H1 (cell line): ENCODE data around the gene THEM5.

Source experiments
- EZH2 ChIP-seq: fragments of 200-600 bp; sonication (generic); IDR thresholded peaks from 2 replicates; pipeline ENCODE4 v1.7.1; 2012; ENCODE audit warnings: low read depth, mild to moderate bottlenecking, moderate library complexity, low read length, inconsistent platforms; ENCODE audit not compliant: severe bottlenecking
- JUND ChIP-seq: IDR thresholded peaks from 2 replicates; pipeline ENCODE4 v1.6.1; 2011; ENCODE audit warnings: mild to moderate bottlenecking, improper control_type of control experiment, low read length
- POLR2A ChIP-seq, 2 experiments: IDR thresholded peaks; 1 replicate in 1 of 2; 2 replicates in 1 of 2; pipeline ENCODE4 v1.6.1; 2011; ENCODE audit warnings: low read depth in 2 of 2, low read length in 2 of 2, mild to moderate bottlenecking in 2 of 2; ENCODE audit errors: control extremely low read depth in 1 of 2
- RFX5 ChIP-seq: IDR thresholded peaks from 2 replicates; pipeline ENCODE4 v1.6.1; 2011; ENCODE audit warnings: low read depth, low read length, improper control_type of control experiment, borderline replicate concordance
- TF ChIP-seq, protein P1 (sequence below), 3 experiments: IDR thresholded peaks; 1 replicate in 2 of 3; 2 replicates in 1 of 3; pipeline versions ENCODE4 v1.5.1 to v1.6.1; 2011; ENCODE audit warnings: low read length in 3 of 3, mild to moderate bottlenecking in 3 of 3, inconsistent platforms in 2 of 3, low read depth in 1 of 3, moderate library complexity in 1 of 3; ENCODE audit not compliant: insufficient read depth in 1 of 3; ENCODE audit errors: control extremely low read depth in 1 of 3
- TF ChIP-seq, protein P2 (sequence below): fragments of 300-600 bp; sonication (generic); IDR thresholded peaks from 2 replicates; pipeline ENCODE4 v1.7.1; 2012; ENCODE audit warnings: low read length, moderate library complexity, mild to moderate bottlenecking, inconsistent platforms; ENCODE audit not compliant: insufficient replicate concordance

DNA sequence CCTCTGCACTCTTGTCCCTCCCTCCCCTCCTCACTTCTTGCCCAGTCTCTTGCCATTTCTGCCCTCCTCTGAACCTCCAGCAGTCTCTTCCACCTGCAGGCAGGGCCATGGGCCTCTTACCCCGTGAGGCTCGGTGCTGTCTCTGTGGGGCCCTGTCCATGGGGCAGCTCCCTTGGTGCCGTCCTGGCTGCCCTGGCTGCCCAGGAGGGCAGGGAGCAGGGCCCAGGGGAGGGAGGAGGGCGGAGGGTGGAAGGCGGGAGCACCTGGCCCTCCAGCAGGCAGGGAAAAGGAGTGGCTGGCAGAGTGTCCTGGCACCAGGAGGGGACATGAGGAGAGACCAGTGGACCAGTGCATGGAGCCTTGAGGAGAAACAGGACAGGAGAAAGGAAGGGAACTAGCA, 21.9 kb downstream of the THEM5 start, which contains the start of gene RORC:
- no peak for TF ChIP-seq POLR2A (IDR thresholded peaks at IDR 0.05; ENCODE audit: control extremely low read depth in 1 of 2, low read depth in 2 of 2, low read length in 2 of 2)
- TF ChIP-seq, protein P1, sequence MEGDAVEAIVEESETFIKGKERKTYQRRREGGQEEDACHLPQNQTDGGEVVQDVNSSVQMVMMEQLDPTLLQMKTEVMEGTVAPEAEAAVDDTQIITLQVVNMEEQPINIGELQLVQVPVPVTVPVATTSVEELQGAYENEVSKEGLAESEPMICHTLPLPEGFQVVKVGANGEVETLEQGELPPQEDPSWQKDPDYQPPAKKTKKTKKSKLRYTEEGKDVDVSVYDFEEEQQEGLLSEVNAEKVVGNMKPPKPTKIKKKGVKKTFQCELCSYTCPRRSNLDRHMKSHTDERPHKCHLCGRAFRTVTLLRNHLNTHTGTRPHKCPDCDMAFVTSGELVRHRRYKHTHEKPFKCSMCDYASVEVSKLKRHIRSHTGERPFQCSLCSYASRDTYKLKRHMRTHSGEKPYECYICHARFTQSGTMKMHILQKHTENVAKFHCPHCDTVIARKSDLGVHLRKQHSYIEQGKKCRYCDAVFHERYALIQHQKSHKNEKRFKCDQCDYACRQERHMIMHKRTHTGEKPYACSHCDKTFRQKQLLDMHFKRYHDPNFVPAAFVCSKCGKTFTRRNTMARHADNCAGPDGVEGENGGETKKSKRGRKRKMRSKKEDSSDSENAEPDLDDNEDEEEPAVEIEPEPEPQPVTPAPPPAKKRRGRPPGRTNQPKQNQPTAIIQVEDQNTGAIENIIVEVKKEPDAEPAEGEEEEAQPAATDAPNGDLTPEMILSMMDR (IDR thresholded peaks at IDR 0.05; ENCODE audit: control extremely low read depth in 1 of 3, insufficient read depth in 1 of 3, low read depth in 1 of 3, low read length in 3 of 3) = no peak
- TF ChIP-seq, protein P2, sequence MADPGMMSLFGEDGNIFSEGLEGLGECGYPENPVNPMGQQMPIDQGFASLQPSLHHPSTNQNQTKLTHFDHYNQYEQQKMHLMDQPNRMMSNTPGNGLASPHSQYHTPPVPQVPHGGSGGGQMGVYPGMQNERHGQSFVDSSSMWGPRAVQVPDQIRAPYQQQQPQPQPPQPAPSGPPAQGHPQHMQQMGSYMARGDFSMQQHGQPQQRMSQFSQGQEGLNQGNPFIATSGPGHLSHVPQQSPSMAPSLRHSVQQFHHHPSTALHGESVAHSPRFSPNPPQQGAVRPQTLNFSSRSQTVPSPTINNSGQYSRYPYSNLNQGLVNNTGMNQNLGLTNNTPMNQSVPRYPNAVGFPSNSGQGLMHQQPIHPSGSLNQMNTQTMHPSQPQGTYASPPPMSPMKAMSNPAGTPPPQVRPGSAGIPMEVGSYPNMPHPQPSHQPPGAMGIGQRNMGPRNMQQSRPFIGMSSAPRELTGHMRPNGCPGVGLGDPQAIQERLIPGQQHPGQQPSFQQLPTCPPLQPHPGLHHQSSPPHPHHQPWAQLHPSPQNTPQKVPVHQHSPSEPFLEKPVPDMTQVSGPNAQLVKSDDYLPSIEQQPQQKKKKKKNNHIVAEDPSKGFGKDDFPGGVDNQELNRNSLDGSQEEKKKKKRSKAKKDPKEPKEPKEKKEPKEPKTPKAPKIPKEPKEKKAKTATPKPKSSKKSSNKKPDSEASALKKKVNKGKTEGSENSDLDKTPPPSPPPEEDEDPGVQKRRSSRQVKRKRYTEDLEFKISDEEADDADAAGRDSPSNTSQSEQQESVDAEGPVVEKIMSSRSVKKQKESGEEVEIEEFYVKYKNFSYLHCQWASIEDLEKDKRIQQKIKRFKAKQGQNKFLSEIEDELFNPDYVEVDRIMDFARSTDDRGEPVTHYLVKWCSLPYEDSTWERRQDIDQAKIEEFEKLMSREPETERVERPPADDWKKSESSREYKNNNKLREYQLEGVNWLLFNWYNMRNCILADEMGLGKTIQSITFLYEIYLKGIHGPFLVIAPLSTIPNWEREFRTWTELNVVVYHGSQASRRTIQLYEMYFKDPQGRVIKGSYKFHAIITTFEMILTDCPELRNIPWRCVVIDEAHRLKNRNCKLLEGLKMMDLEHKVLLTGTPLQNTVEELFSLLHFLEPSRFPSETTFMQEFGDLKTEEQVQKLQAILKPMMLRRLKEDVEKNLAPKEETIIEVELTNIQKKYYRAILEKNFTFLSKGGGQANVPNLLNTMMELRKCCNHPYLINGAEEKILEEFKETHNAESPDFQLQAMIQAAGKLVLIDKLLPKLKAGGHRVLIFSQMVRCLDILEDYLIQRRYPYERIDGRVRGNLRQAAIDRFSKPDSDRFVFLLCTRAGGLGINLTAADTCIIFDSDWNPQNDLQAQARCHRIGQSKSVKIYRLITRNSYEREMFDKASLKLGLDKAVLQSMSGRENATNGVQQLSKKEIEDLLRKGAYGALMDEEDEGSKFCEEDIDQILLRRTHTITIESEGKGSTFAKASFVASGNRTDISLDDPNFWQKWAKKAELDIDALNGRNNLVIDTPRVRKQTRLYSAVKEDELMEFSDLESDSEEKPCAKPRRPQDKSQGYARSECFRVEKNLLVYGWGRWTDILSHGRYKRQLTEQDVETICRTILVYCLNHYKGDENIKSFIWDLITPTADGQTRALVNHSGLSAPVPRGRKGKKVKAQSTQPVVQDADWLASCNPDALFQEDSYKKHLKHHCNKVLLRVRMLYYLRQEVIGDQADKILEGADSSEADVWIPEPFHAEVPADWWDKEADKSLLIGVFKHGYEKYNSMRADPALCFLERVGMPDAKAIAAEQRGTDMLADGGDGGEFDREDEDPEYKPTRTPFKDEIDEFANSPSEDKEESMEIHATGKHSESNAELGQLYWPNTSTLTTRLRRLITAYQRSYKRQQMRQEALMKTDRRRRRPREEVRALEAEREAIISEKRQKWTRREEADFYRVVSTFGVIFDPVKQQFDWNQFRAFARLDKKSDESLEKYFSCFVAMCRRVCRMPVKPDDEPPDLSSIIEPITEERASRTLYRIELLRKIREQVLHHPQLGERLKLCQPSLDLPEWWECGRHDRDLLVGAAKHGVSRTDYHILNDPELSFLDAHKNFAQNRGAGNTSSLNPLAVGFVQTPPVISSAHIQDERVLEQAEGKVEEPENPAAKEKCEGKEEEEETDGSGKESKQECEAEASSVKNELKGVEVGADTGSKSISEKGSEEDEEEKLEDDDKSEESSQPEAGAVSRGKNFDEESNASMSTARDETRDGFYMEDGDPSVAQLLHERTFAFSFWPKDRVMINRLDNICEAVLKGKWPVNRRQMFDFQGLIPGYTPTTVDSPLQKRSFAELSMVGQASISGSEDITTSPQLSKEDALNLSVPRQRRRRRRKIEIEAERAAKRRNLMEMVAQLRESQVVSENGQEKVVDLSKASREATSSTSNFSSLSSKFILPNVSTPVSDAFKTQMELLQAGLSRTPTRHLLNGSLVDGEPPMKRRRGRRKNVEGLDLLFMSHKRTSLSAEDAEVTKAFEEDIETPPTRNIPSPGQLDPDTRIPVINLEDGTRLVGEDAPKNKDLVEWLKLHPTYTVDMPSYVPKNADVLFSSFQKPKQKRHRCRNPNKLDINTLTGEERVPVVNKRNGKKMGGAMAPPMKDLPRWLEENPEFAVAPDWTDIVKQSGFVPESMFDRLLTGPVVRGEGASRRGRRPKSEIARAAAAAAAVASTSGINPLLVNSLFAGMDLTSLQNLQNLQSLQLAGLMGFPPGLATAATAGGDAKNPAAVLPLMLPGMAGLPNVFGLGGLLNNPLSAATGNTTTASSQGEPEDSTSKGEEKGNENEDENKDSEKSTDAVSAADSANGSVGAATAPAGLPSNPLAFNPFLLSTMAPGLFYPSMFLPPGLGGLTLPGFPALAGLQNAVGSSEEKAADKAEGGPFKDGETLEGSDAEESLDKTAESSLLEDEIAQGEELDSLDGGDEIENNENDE = no peak
- TF ChIP-seq JUND = no peak
- no peak for TF ChIP-seq EZH2
- TF ChIP-seq RFX5 = no peak
